HCT116 (cell line): Measurements from ENCODE around the gene CACNB1. TPM values are rescaled to one million over a fixed set of nuclear protein-coding genes. Genes with fewer than 3 reads are reported as not detected.

Source experiments
- ATAC-seq: fragments of 200-7000 bp; cut with Tn5 transposase; 2 replicates; pipeline ENCODE4 v1.9.1; 2020; ENCODE audit warnings: mild to moderate bottlenecking, moderate library complexity
- BruUV-seq: library from RNA; stranded (reverse); fragments of 400-500 nt; replicated peaks from 2 replicates; lab custom pipeline; 2021; lab: Mats Ljungman, UMichigan
- CTCF ChIA-PET: fragments of 300-600 bp; sonication (Branson Sonifier 250); formaldehyde crosslinking; loops from one replicate; lab custom pipeline; 2021; ENCODE audit warnings: antibody characterized with exemption; lab: Charles Lee
- POLR2A ChIA-PET: fragments of 300-600, 350-600 bp; sonication (Branson Sonifier 250); formaldehyde crosslinking; loops from one replicate; lab custom pipeline; 2021; ENCODE audit warnings: antibody characterized with exemption; lab: Charles Lee
- RAD21 ChIA-PET, 2 experiments: fragments of 300-600 bp; sonication (Branson Sonifier 250); formaldehyde crosslinking; loops; one replicate each; lab custom pipeline; 2023; ENCODE audit warnings: low total read pairs in 2 of 2; ENCODE audit not compliant: uncharacterized antibody in 2 of 2, unreplicated experiment in 2 of 2, low non-redundant PET in 1 of 2; lab: Charles Lee
- DNase-seq: peaks from one replicate; pipeline ENCODE4 v3.0.0-alpha.2; 2010; ENCODE audit warnings: low read depth, low spot score
- H2AFZ ChIP-seq: fragments of 200-600 bp; shearing (Covaris generic), sonication (generic); 2 replicates; pipeline ENCODE4 v1.6.1; 2017; ENCODE audit warnings: low read depth, mixed run types, mixed read lengths, antibody characterized with exemption, low read length; ENCODE audit not compliant: poor library complexity, severe bottlenecking
- H3K27ac ChIP-seq: 2 replicates; pipeline ENCODE4 v1.5.1; 2012; ENCODE audit warnings: low read depth, low read length
- H3K27me3 ChIP-seq: fragments of 200-600 bp; sonication (generic); 2 replicates; pipeline ENCODE4 v1.6.1; 2016; ENCODE audit warnings: mixed run types, low read length, mixed read lengths; ENCODE audit not compliant: insufficient read depth
- H3K36me3 ChIP-seq, 2 experiments: fragments of 200-500 bp in 1 of 2; fragments of 200-600 bp in 1 of 2; sonication (Bioruptor generic) in 1 of 2; sonication (generic) in 1 of 2; 2 replicates each; pipeline versions ENCODE4 v1.5.1 to v1.6.1; 2014 to 2016; ENCODE audit warnings: low read length in 2 of 2, inconsistent platforms in 1 of 2, mixed read lengths in 1 of 2, mixed run types in 1 of 2; ENCODE audit not compliant: insufficient read depth in 2 of 2, control insufficient read depth in 1 of 2
- H3K4me1 ChIP-seq, 2 experiments: fragments of 200-600 bp in 1 of 2; sonication (generic) in 1 of 2; 2 replicates each; pipeline versions ENCODE4 v1.5.1 to v1.6.1; 2012 to 2017; ENCODE audit warnings: low read length in 2 of 2, inconsistent platforms in 1 of 2, mild to moderate bottlenecking in 1 of 2, mixed read lengths in 1 of 2, mixed run types in 1 of 2, moderate library complexity in 1 of 2; ENCODE audit not compliant: insufficient read depth in 2 of 2, control insufficient read depth in 1 of 2
- H3K4me2 ChIP-seq: fragments of 200-600 bp; sonication (generic); 2 replicates; pipeline ENCODE4 v1.6.1; 2017; ENCODE audit warnings: mixed run types, low read length, mixed read lengths
- H3K4me3 ChIP-seq, 2 experiments: fragments of 200-600 bp in 1 of 2; sonication (generic) in 1 of 2; replicated peaks in 1 of 2; 2 replicates each; pipeline ENCODE4 v1.5.1; 2011 to 2016; ENCODE audit warnings: low read length in 2 of 2, control low read depth in 1 of 2, low read depth in 1 of 2, mild to moderate bottlenecking in 1 of 2, mixed read lengths in 1 of 2, mixed run types in 1 of 2
- H3K79me2 ChIP-seq: fragments of 200-600 bp; sonication (generic); 2 replicates; pipeline ENCODE4 v1.6.1; 2017; ENCODE audit warnings: mild to moderate bottlenecking, mixed run types, low read length, moderate library complexity, mixed read lengths; ENCODE audit not compliant: insufficient read depth
- H3K9ac ChIP-seq: fragments of 200-600 bp; sonication (generic); 2 replicates; pipeline ENCODE4 v1.6.1; 2016; ENCODE audit warnings: low read length, mixed read lengths
- H3K9me2 ChIP-seq: fragments of 200-600 bp; sonication (generic), shearing (Covaris generic); 2 replicates; pipeline ENCODE4 v1.6.1; 2017; ENCODE audit warnings: mixed run types, mild to moderate bottlenecking, moderate library complexity; ENCODE audit not compliant: insufficient read depth
- H3K9me3 ChIP-seq, 2 experiments: fragments of 200-500 bp in 1 of 2; fragments of 200-600 bp in 1 of 2; sonication (Bioruptor generic) in 1 of 2; sonication (generic) in 1 of 2; 2 replicates each; pipeline ENCODE4 v1.6.1; 2014 to 2017; ENCODE audit warnings: low read length in 2 of 2, mixed read lengths in 2 of 2, inconsistent platforms in 1 of 2, low read depth in 1 of 2, mild to moderate bottlenecking in 1 of 2, mixed run types in 1 of 2, moderate library complexity in 1 of 2; ENCODE audit not compliant: control insufficient read depth in 1 of 2, insufficient read depth in 1 of 2
- H4K20me1 ChIP-seq: fragments of 200-600 bp; sonication (generic), shearing (Covaris generic); 2 replicates; pipeline ENCODE4 v1.6.1; 2017; ENCODE audit warnings: mixed run types, mild to moderate bottlenecking, moderate library complexity; ENCODE audit not compliant: insufficient read depth
- CBX3 ChIP-seq: IDR thresholded peaks from 2 replicates; pipeline ENCODE4 v1.6.1; 2012; ENCODE audit warnings: low read depth
- CEBPB ChIP-seq: IDR thresholded peaks from 2 replicates; pipeline ENCODE4 v1.6.1; 2012; ENCODE audit warnings: low read depth
- EGR1 ChIP-seq: IDR thresholded peaks from 2 replicates; pipeline ENCODE4 v1.6.1; 2012; ENCODE audit warnings: low read depth
- EZH2 ChIP-seq: fragments of 200-600 bp; sonication (generic); IDR thresholded peaks from 2 replicates; pipeline ENCODE4 v1.6.1; 2017; ENCODE audit warnings: antibody characterized with exemption, mixed run types
- EZH2phosphoT487 ChIP-seq: fragments of 200-600 bp; IDR thresholded peaks from 2 replicates; pipeline ENCODE4 v1.6.1; 2018; ENCODE audit warnings: antibody characterized with exemption, borderline replicate concordance
- JUND ChIP-seq: IDR thresholded peaks from 2 replicates; pipeline ENCODE4 v1.6.1; 2012
- POLR2A ChIP-seq: IDR thresholded peaks from 2 replicates; pipeline ENCODE4 v1.7.0; 2011; ENCODE audit warnings: borderline replicate concordance; ENCODE audit not compliant: insufficient read depth, insufficient read length; ENCODE audit errors: extremely low read depth
- RAD21 ChIP-seq: IDR thresholded peaks from 2 replicates; pipeline ENCODE4 v1.6.1; 2012; ENCODE audit warnings: low read depth, mild to moderate bottlenecking
- SIN3A ChIP-seq: IDR thresholded peaks from 2 replicates; pipeline ENCODE4 v1.6.1; 2012; ENCODE audit warnings: low read depth
- SP1 ChIP-seq: IDR thresholded peaks from 2 replicates; pipeline ENCODE4 v1.6.1; 2012; ENCODE audit warnings: low read depth
- SRF ChIP-seq: IDR thresholded peaks from 2 replicates; pipeline ENCODE4 v1.6.1; 2012; ENCODE audit warnings: low read depth
- TCF7L2 ChIP-seq: IDR thresholded peaks from 2 replicates; pipeline ENCODE4 v1.7.0; 2011; ENCODE audit warnings: borderline replicate concordance, inconsistent platforms; ENCODE audit not compliant: insufficient read depth, insufficient read length; ENCODE audit errors: extremely low read depth
- ZFX ChIP-seq: fragments of 450-650 bp; IDR thresholded peaks from 2 replicates; pipeline ENCODE4 v1.6.1; 2017
- ZNF274 ChIP-seq: fragments of 200-500 bp; sonication (Bioruptor generic); IDR thresholded peaks from 2 replicates; pipeline ENCODE4 v1.6.1; 2014; ENCODE audit warnings: mild to moderate bottlenecking, low read depth, low read length, inconsistent platforms
- intact Hi-C: fragments of 100-400 bp; cut with micrococcal nuclease; formaldehyde crosslinking; loops from 2 replicates; pipeline ENCODE4 v1.10.0; 2022
- total RNA-seq: library from RNA; stranded (reverse); gene quantifications from one replicate; pipeline ENCODE4 v1.2.1, GENCODE V29; 2021; ENCODE audit not compliant: unreplicated experiment
- TF ChIP-seq, protein P1 (sequence below): IDR thresholded peaks from 2 replicates; pipeline ENCODE4 v1.6.1; 2012; ENCODE audit warnings: low read depth
- TF ChIP-seq, protein P2 (sequence below): IDR thresholded peaks from 2 replicates; pipeline ENCODE4 v1.6.1; 2012
- TF ChIP-seq, protein P3 (sequence below), 3 experiments: fragments of 200-600 bp in 1 of 3; sonication (generic) in 1 of 3; IDR thresholded peaks in 2 of 3; conservative IDR thresholded peaks in 1 of 3; 2 replicates each; pipeline ENCODE4 v1.5.1; 2012 to 2017; ENCODE audit warnings: low read depth in 2 of 3, low read length in 2 of 3, antibody characterized with exemption in 1 of 3, borderline replicate concordance in 1 of 3, control low read depth in 1 of 3, mild to moderate bottlenecking in 1 of 3, mixed read lengths in 1 of 3, mixed run types in 1 of 3, moderate library complexity in 1 of 3; ENCODE audit not compliant: insufficient read depth in 1 of 3
- TF ChIP-seq, protein P4 (sequence below): IDR thresholded peaks from 2 replicates; pipeline ENCODE4 v1.6.1; 2012

CACNB1 gene
- total RNA-seq, 1 experiment from 2014 or later, result 13.0 TPM

DNA sequence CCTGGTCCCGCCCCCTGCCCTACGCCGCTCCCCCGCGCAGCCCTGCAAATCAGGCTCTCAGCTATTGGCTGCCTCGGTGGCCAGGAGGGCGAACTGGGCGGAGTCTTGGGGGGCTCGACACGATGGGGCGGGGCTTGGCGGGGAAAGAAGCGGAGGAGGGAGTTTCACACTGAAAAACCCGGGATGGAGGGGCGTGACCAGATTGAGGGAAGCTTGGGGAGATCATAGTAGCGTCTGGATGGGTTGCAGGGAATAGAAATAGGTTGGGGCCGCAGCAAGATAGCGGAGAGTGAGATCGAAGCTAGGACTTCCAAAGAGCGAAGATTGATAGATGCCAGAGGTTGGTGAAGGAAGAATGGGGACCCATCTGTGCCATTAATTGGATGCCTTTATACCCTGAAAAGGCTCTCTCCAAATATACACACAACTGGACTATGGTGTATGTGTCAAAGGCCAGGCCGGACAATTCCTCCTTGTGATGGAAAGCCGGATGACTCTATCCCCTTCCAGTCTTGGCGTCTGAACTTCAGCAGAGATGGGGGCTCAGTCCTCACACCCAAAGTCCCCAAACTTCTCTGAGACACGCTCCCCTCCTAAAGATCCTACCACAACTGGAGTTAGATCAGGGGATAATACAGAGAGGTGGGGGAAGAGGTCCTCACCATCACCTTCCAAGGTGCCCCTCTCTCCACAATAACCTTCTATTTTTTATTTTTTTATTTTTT is 28.7 kb upstream of the CACNB1 start:
- intact Hi-C loops, result no loop called here

More for the DNA sequence above, 28.7 kb upstream of the CACNB1 start:
- no peak overlapping the region for H3K4me2 ChIP-seq
- BruUV-seq, result no TSS peak
- H3K4me3 ChIP-seq, result no peak overlapping the region
- H3K27ac ChIP-seq, result no peak overlapping the region
- H3K9me3 ChIP-seq, result no peaks in the 10 kb centered on the region
- H3K9ac ChIP-seq, result no peak overlapping the region
- no peaks in the 10 kb centered on the region for H3K27me3 ChIP-seq
- H3K36me3 ChIP-seq, result no peaks in the 10 kb centered on the region
- ChIA-PET POLR2A (no interaction called here), RAD21 (no interaction called here), CTCF (no interaction called here)
- H2AFZ ChIP-seq, result no peak overlapping the region
- peaks cover 7 to 16% of the 10 kb centered on the region in 2 experiments; a peak in 3 of 4 replicates for H3K4me1 ChIP-seq
- no peaks in the 10 kb centered on the region for H4K20me1 ChIP-seq
- DNase-seq, result no peak
- H3K79me2 ChIP-seq, result no peaks in the 10 kb centered on the region
- no peaks in the 10 kb centered on the region for H3K9me2 ChIP-seq
- no peak for TF ChIP-seq SIN3A
- no peak for TF ChIP-seq POLR2A
- TF ChIP-seq JUND, result no peak
- TF ChIP-seq TCF7L2, result no peak
- no peak for TF ChIP-seq ZNF274
- TF ChIP-seq CEBPB, result no peak
- TF ChIP-seq EGR1, result no peak
- TF ChIP-seq RAD21, result no peak
- TF ChIP-seq, protein P1, sequence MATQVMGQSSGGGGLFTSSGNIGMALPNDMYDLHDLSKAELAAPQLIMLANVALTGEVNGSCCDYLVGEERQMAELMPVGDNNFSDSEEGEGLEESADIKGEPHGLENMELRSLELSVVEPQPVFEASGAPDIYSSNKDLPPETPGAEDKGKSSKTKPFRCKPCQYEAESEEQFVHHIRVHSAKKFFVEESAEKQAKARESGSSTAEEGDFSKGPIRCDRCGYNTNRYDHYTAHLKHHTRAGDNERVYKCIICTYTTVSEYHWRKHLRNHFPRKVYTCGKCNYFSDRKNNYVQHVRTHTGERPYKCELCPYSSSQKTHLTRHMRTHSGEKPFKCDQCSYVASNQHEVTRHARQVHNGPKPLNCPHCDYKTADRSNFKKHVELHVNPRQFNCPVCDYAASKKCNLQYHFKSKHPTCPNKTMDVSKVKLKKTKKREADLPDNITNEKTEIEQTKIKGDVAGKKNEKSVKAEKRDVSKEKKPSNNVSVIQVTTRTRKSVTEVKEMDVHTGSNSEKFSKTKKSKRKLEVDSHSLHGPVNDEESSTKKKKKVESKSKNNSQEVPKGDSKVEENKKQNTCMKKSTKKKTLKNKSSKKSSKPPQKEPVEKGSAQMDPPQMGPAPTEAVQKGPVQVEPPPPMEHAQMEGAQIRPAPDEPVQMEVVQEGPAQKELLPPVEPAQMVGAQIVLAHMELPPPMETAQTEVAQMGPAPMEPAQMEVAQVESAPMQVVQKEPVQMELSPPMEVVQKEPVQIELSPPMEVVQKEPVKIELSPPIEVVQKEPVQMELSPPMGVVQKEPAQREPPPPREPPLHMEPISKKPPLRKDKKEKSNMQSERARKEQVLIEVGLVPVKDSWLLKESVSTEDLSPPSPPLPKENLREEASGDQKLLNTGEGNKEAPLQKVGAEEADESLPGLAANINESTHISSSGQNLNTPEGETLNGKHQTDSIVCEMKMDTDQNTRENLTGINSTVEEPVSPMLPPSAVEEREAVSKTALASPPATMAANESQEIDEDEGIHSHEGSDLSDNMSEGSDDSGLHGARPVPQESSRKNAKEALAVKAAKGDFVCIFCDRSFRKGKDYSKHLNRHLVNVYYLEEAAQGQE, result no peak
- TF ChIP-seq ZFX, result no peak
- TF ChIP-seq, protein P2, sequence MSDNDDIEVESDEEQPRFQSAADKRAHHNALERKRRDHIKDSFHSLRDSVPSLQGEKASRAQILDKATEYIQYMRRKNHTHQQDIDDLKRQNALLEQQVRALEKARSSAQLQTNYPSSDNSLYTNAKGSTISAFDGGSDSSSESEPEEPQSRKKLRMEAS, result no peak
- no peak for TF ChIP-seq EZH2
- TF ChIP-seq, protein P3, sequence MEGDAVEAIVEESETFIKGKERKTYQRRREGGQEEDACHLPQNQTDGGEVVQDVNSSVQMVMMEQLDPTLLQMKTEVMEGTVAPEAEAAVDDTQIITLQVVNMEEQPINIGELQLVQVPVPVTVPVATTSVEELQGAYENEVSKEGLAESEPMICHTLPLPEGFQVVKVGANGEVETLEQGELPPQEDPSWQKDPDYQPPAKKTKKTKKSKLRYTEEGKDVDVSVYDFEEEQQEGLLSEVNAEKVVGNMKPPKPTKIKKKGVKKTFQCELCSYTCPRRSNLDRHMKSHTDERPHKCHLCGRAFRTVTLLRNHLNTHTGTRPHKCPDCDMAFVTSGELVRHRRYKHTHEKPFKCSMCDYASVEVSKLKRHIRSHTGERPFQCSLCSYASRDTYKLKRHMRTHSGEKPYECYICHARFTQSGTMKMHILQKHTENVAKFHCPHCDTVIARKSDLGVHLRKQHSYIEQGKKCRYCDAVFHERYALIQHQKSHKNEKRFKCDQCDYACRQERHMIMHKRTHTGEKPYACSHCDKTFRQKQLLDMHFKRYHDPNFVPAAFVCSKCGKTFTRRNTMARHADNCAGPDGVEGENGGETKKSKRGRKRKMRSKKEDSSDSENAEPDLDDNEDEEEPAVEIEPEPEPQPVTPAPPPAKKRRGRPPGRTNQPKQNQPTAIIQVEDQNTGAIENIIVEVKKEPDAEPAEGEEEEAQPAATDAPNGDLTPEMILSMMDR (IDR thresholded peaks at IDR 0.05 in 2 of 3, conservative IDR thresholded peaks at IDR 0.05 in 1 of 3; ENCODE audit: borderline replicate concordance in 1 of 3, insufficient read depth in 1 of 3, low read depth in 2 of 3, low read length in 2 of 3), result no peak
- no peak for TF ChIP-seq CBX3
- no peak for TF ChIP-seq SP1
- TF ChIP-seq, protein P4, sequence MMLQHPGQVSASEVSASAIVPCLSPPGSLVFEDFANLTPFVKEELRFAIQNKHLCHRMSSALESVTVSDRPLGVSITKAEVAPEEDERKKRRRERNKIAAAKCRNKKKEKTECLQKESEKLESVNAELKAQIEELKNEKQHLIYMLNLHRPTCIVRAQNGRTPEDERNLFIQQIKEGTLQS, result no peak
- no peak for TF ChIP-seq SRF
- no peak for TF ChIP-seq EZH2phosphoT487
- TF ChIP-seq, all 23 proteins: peak for 0
- no peak for ATAC-seq
